Gastroesophageal sphincter (tissue), 3 donors: ENCODE results near the gene TNFAIP2.

Experiments
- POLR2A ChIP-seq, 2 donors: fragments of 450-650 bp; IDR thresholded peaks; one replicate each; pipeline ENCODE4 v1.6.1; 2017; ENCODE audit warnings: antibody characterized with exemption in 2 of 2, mild to moderate bottlenecking in 2 of 2, moderate library complexity in 1 of 2
- TF ChIP-seq, protein P1 (sequence below), 4 experiments: fragments of 200-600 bp in 2 of 4; fragments of 450-650 bp in 2 of 4; sonication (generic) in 1 of 4; IDR thresholded peaks; one replicate each; pipeline ENCODE4 v1.5.1; 2017 to 2019; ENCODE audit warnings: antibody characterized with exemption in 4 of 4, mild to moderate bottlenecking in 2 of 4, moderate library complexity in 2 of 4

DNA sequence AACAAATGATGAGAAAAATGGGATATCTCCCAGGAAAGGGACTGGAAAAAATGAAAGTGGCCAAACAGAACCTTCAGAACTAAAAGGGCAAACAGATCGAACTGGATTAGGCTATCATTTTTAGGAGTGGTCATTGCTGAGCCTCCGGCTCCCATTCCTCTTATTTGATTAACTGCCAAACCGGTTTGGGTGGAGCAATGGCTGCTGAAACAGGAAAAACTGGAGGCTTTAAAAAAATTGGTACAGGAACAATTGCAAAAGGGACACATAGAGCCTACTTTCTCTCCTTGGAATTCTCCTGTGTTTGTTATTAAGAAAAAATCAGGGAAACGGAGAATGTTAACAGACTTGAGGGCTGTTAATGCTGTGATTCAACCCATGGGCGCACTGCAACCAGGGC is 49.7 kb downstream of the TNFAIP2 start:
- no peak for TF ChIP-seq POLR2A (IDR thresholded peaks at IDR 0.05)
- TF ChIP-seq, protein P1, sequence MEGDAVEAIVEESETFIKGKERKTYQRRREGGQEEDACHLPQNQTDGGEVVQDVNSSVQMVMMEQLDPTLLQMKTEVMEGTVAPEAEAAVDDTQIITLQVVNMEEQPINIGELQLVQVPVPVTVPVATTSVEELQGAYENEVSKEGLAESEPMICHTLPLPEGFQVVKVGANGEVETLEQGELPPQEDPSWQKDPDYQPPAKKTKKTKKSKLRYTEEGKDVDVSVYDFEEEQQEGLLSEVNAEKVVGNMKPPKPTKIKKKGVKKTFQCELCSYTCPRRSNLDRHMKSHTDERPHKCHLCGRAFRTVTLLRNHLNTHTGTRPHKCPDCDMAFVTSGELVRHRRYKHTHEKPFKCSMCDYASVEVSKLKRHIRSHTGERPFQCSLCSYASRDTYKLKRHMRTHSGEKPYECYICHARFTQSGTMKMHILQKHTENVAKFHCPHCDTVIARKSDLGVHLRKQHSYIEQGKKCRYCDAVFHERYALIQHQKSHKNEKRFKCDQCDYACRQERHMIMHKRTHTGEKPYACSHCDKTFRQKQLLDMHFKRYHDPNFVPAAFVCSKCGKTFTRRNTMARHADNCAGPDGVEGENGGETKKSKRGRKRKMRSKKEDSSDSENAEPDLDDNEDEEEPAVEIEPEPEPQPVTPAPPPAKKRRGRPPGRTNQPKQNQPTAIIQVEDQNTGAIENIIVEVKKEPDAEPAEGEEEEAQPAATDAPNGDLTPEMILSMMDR (IDR thresholded peaks at IDR 0.05): no peak
